Measurements from ENCODE around the gene TF. TPM values are rescaled to one million over a fixed set of nuclear protein-coding genes. Genes with fewer than 3 reads are reported as not detected.
A peak's percentile ranks its signal among the peaks of the same experiment; 100 is the strongest.

The TF gene
- polyA plus RNA-seq, 1 donor (not counting 4 experiments of a cell fraction or from before 2014, with no cell fraction given): 0.30 TPM

DNA sequence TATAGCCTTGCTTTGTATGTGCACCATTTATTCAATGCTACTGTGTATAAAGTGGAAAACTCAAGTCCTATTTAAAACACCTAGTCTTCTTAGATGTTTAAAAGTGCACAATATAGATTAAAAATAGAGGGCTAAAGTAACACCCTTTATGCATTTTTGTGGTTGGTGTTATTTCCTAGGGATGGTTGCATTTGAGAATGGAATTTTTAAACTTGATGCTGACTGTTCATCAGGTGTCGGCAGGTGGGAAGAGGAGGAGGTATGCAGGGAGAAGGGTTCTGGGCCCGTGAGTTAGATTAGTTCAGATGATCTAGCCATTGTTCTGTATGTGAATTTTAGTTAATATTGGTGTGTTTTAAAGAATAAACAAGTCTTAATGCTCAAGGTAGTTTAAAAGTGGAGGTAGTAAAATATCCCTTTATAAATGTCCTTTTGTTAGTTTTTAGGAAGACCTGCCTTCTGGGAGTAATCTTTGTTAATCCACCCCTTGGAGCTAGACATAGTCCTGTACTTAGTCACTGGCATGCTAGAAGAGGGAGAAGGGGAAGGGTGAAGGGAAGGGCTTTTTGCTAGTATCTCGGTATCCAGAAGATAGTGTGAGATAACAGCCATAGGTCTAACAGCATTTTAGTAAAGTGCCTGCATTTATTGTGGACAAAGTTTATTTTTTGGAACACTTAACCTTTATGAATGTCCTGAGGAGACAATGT, 51.4 kb downstream of the TF start:
- no peaks in the 10 kb centered on the region for H3K79me2 ChIP-seq (ENCODE audit: control insufficient read depth, insufficient read depth, low read length)
- no peak overlapping the region for H3K27ac ChIP-seq (ENCODE audit: control insufficient read depth, insufficient read depth, low read length)
- H3K9me3 ChIP-seq (ENCODE audit: control insufficient read depth, low read depth, low read length): no peaks in the 10 kb centered on the region
- H3K9ac ChIP-seq (ENCODE audit: control insufficient read depth, extremely low read depth, insufficient read depth, low read length): no peak overlapping the region
- no peaks in the 10 kb centered on the region for H3K27me3 ChIP-seq (ENCODE audit: control insufficient read depth, extremely low read depth, insufficient read depth, low read length)
- peaks cover 4% of the 10 kb centered on the region for H3K4me1 ChIP-seq (ENCODE audit: control insufficient read depth, extremely low read depth, insufficient read depth, low read length)
- no peaks in the 10 kb centered on the region for H4K20me1 ChIP-seq (ENCODE audit: control insufficient read depth, extremely low read depth, insufficient read depth, low read length)
- dilution Hi-C loops (cut with MboI; ENCODE audit: extremely low pct_ligation_motif_present, low sequenced_read_pairs): no loop called here
- no peak overlapping the region for H3K4me3 ChIP-seq (ENCODE audit: control insufficient read depth in 2 of 3, extremely low read depth in 1 of 3, insufficient read depth in 2 of 3, low read depth in 1 of 3, low read length in 3 of 3)
- H3K36me3 ChIP-seq (ENCODE audit: control insufficient read depth in 2 of 2, extremely low read depth in 1 of 2, insufficient read depth in 2 of 2, low read length in 2 of 2): no peaks in the 10 kb centered on the region
- H3K4me2 ChIP-seq (ENCODE audit: control insufficient read depth, extremely low read depth, insufficient read depth, low read depth, low read length): no peak overlapping the region
- no peak overlapping the region for H2AFZ ChIP-seq (ENCODE audit: control insufficient read depth, low read length)
- FAIRE-seq: no peak
- no peak for DNase-seq (ENCODE audit: low read depth, low spot score)
- no peaks in the 10 kb centered on the region for H3K9me1 ChIP-seq (ENCODE audit: control insufficient read depth, extremely low read depth, insufficient read depth, low read length)
- TF ChIP-seq, protein P1, sequence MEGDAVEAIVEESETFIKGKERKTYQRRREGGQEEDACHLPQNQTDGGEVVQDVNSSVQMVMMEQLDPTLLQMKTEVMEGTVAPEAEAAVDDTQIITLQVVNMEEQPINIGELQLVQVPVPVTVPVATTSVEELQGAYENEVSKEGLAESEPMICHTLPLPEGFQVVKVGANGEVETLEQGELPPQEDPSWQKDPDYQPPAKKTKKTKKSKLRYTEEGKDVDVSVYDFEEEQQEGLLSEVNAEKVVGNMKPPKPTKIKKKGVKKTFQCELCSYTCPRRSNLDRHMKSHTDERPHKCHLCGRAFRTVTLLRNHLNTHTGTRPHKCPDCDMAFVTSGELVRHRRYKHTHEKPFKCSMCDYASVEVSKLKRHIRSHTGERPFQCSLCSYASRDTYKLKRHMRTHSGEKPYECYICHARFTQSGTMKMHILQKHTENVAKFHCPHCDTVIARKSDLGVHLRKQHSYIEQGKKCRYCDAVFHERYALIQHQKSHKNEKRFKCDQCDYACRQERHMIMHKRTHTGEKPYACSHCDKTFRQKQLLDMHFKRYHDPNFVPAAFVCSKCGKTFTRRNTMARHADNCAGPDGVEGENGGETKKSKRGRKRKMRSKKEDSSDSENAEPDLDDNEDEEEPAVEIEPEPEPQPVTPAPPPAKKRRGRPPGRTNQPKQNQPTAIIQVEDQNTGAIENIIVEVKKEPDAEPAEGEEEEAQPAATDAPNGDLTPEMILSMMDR (optimal IDR thresholded peaks at IDR 0.05 in 1 of 3, IDR thresholded peaks at IDR 0.05 in 1 of 3, conservative IDR thresholded peaks at IDR 0.05 in 1 of 3; ENCODE audit: extremely low read depth in 1 of 3, insufficient read depth in 2 of 3, low read length in 3 of 3): no peak
- no peak for TF ChIP-seq EZH2 (IDR thresholded peaks at IDR 0.05; ENCODE audit: low read length)

GRCh38 chr3:133799794-133800585, 53.8 kb downstream of the TF start:
- no peaks in the 10 kb centered on the region for H3K9me1 ChIP-seq (ENCODE audit: control insufficient read depth, extremely low read depth, insufficient read depth, low read length)
- no peak overlapping the region for H3K4me2 ChIP-seq (ENCODE audit: control insufficient read depth, extremely low read depth, insufficient read depth, low read depth, low read length)
- DNase-seq (ENCODE audit: low read depth, low spot score) (no peak), FAIRE-seq (peak; percentile 79)
- no peaks in the 10 kb centered on the region for H3K79me2 ChIP-seq (ENCODE audit: control insufficient read depth, insufficient read depth, low read length)
- dilution Hi-C loops (cut with MboI; ENCODE audit: extremely low pct_ligation_motif_present, low sequenced_read_pairs): no loop called here
- H2AFZ ChIP-seq (ENCODE audit: control insufficient read depth, low read length): no peak overlapping the region
- H3K36me3 ChIP-seq (ENCODE audit: control insufficient read depth in 2 of 2, extremely low read depth in 1 of 2, insufficient read depth in 2 of 2, low read length in 2 of 2): no peaks in the 10 kb centered on the region
- no peak overlapping the region for H3K9ac ChIP-seq (ENCODE audit: control insufficient read depth, extremely low read depth, insufficient read depth, low read length)
- no peaks in the 10 kb centered on the region for H4K20me1 ChIP-seq (ENCODE audit: control insufficient read depth, extremely low read depth, insufficient read depth, low read length)
- no peak overlapping the region for H3K27ac ChIP-seq (ENCODE audit: control insufficient read depth, insufficient read depth, low read length)
- H3K9me3 ChIP-seq (ENCODE audit: control insufficient read depth, low read depth, low read length): no peaks in the 10 kb centered on the region
- no peak overlapping the region for H3K4me3 ChIP-seq (ENCODE audit: control insufficient read depth in 2 of 3, extremely low read depth in 1 of 3, insufficient read depth in 2 of 3, low read depth in 1 of 3, low read length in 3 of 3)
- no peaks in the 10 kb centered on the region for H3K27me3 ChIP-seq (ENCODE audit: control insufficient read depth, extremely low read depth, insufficient read depth, low read length)
- peaks cover 7% of the 10 kb centered on the region for H3K4me1 ChIP-seq (ENCODE audit: control insufficient read depth, extremely low read depth, insufficient read depth, low read length)
- TF ChIP-seq EZH2 (IDR thresholded peaks at IDR 0.05; ENCODE audit: low read length): no peak
- TF ChIP-seq, protein P1 (optimal IDR thresholded peaks at IDR 0.05 in 1 of 3, IDR thresholded peaks at IDR 0.05 in 1 of 3, conservative IDR thresholded peaks at IDR 0.05 in 1 of 3; ENCODE audit: extremely low read depth in 1 of 3, insufficient read depth in 2 of 3, low read length in 3 of 3): no peak
